ENCODE measurements around the gene STK4.

STK4 gene

DNA sequence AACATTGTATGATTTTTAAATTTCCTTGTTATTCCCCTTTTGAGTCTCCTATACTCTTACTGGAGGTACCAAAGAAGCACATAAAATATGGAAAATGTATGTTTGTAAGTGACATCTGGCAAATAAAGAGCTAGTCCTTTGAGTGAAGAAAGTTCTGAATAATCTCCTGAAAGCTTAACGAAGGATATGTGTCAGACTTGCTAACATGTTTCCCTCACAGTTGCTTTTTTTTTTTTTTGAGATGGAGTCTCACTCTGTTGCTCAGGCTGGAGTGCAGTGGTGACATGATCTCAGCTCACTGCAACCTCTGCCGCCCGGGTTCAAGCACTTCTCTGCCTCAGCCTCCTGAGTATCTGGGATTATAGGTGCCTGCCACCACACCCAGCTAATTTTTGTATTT, 63.6 kb downstream of the STK4 start:
- no peak for DNase-seq (ENCODE audit: low spot score)

DNA sequence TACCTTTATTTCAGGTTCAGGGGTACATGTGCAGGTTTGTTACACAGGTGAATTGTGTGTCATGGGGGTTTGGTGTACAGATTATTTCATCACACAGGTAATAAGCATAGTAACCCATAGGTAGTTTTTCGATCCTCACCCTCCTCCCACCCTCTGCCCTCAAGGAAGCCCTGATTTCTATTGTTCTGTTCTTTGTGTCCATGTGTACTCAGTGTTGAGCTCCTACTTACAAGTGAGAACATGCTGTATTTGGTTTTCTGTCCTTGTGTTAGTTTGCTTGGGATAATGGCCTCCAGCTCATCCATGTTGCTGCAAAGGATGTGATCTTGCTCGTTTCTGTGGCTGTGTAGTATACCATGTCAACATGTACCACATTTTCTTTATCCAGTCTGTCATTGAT, 66.0 kb downstream of the STK4 start:
- DNase-seq (ENCODE audit: low spot score), result no peak

DNA sequence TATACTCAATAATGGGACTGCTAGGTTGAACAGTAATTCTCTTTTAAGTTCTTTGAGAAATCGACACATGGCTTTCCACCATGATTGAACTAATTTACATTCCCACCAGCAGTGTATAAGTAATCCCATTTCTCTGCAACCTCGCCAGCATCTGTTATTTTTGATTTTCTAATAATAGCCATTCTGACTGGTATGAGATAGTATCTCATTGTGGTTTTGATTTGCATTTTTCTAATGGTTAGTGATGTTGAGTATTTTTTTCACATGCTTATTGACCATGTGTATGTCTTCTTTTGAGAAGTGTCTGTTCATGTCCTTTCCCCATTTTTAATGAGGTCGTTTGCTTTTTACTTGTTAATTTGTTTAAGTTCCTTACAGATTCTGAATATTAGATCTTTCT, 66.5 kb downstream of the STK4 start:
- DNase-seq (ENCODE audit: low spot score), result no peak

DNA sequence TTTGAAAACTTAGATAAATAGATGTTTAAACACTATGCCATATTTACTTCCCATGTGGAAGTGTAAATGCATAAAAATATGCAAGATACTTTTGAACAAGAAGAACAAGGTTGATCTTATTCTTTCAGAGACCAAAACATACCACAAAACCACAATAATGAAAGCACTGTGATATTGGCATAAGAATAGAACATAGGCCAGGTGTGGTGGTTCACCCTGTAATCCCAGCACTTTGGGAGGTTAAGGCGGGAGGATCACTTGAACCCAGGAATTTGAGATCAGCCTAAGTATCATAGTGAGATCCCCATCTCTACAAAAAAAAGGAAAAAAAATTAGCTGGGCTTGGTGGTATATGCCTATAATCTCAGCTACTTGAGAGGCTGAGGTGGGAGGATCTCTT, 68.1 kb downstream of the STK4 start:
- DNase-seq (ENCODE audit: low spot score), result no peak

DNA sequence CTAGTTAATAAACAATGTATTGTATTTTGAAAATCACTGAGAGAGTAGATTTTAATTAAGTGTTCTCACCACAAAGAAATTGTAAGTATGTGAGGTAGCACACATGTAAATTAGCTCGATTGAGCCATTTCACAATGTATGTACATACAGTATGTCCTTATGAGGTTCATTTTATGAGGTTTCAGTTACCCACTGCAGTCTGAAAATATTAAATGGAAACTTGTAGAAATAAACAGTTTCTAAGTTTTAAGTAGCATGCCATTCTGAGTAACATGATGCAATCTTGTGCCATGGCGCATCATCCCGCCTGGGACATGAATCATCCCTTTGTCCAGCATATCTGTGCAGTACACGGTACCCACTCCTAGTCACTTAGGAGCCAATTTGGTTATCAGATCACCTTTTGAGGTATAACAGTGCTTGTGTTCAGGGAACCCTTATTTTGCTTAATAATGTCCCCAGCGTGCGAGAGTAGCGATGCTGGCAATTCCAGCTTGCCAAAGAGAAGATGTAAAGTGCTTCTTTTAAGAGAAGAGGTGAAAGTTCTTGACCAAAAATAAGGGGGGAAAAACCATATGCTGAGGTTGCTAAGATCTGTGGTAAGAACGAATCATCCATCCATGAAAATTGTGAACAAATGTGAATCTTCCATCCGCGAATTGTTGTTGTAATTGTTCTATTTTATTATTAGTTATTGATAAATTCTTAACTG, 69.9 kb downstream of the STK4 start:
- DNase-seq (ENCODE audit: low spot score), result no peak

DNA sequence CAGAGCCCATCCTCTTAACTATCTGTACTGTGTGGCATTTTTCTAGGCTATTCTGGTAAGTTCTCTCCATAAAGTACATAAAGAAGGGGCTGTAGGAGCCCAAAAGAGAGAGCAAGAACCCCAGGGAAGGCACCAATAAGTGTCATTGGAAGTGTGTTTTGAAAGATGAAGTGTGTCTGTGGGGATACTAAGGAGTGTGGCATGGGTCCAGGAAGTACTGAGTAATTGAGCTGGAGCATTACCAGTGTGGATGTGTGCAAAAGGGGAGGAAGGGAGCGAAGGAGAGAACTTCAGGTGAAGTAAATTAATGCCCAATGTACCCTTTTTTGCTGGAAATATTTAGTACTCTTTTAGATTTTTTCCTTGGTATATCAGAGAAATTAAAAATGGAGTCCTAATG, 70.7 kb downstream of the STK4 start:
- DNase-seq (ENCODE audit: low spot score), result no peak

DNA sequence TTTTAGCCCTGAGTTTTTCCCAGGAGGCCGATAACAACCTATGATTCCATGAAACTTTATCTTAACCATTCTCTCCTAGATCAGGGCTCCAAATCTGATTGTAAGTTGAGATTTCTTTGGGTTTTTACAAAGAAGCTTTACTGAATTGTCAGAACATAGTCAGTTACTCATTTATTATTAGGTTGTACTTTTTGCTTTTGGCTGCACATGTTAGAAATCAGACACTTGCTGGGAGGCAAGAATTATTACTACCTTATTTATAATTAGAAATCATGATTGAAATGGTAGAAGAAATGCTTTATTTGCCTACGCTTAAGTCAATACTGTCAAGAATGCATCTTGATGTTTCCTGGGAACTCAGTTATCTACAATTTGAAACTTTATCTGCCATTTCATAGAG, 71.3 kb downstream of the STK4 start:
- DNase-seq (ENCODE audit: low spot score), result no peak

DNA sequence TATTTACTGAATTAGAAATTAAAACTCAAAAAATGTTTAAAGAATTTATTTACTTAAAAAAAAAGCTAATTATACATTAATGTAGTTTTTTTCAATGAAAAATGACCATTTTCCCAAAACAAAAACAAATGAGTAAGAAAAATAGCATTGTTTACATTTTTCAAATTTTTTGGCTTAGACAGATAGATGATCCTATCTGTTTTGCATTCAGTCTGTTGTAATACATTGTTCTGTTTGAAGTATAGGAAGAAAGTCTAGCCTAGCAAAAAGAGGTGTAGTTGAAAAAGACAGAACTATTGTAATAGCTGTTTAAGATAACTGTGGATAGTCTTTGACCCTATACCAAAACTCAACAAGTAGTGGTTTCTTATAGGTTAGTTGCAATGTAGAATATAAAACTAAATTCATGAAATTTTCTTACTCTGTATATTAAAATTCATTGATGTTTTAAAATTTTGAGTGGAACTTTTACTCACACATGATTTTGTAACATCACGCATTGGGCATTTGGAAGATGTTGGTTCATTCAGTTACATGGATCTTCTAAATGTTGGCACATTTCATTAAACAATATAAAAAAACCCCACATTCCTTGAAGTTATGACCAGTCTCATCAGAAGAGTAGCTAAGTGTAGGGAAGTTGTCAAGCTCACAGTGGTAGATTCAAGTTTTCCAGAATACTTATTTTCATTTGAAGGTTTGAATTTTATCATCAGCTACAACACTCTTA, 72.6 kb downstream of the STK4 start:
- no peak for DNase-seq (ENCODE audit: low spot score)

DNA sequence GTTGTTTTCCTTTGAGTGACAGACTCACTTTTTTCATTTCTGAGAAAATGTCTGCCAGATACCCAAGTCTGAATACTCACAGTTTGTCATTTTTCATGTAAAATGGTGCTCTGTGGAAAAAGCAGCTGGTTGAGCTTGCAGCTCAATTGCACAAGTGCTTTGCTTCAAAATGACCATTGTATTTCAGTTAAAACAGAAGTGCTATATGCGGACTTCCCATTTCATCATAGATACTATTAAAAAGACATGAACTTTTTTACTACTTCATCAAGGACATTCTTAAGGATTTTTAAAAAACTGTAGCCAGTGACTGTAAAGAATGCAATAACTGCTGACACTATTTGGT, 73.1 kb downstream of the STK4 start:
- DNase-seq (ENCODE audit: low spot score), result no peak

DNA sequence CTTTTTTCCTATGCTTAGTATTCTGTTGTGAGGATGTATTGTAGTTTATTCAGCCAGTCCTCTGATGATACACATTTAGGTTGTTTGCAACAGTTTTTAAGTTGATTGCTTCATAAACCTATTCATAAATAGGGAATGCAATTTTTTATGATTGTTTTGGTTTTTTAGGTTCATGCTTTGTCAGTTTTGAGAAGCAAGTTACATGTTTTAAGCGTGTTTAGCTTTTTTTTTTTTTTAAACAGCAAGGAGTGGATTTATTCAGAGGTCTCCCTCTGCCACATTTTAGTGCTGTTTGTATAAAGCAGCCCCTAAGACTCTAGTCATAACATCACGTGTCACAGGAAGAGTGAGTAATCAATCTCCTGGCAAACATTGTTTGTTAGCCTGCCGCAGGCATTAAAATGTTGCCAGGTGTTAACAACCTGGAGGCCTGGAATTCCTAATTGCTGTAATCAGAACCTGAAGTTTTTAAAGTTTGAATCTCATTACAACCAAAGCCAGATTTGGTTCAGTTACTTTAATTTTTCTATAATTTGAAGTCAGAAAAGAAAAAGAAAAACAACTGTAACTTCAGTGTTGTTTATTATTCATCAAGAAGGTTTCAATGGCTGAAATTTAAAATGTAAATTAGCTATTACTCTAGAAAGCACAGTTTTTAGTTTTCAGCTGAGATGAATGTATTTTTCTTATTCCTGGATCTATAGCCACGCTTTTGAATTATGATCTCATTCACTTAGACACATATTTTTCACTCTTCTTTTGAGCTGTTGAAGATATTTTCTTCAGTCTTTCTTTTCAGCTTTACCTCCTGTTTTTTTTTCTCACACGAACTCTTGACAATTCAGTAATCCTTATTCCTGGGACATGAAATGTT, 75.4 kb downstream of the STK4 start:
- peak; percentile 72 for DNase-seq (ENCODE audit: low spot score)

DNA sequence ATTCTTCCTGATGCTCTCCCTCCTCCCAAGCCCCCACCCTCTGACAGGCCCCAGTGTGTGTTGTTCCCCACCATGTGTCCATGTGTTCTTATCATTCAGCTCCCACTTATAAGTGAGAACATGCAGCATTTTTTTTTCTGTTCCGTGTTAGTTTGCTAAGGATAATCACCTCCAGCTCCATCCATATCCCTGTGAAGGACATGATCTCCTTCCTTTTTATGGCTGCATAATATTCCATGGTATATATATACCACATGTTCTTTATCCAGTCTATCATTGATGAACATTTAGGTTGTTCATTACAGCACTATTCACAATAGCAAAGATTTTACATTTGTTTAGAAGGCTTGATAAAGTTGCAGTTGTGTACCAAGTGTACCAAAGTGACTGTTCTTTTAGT, 76.7 kb downstream of the STK4 start:
- DNase-seq (ENCODE audit: low spot score), result no peak

DNA sequence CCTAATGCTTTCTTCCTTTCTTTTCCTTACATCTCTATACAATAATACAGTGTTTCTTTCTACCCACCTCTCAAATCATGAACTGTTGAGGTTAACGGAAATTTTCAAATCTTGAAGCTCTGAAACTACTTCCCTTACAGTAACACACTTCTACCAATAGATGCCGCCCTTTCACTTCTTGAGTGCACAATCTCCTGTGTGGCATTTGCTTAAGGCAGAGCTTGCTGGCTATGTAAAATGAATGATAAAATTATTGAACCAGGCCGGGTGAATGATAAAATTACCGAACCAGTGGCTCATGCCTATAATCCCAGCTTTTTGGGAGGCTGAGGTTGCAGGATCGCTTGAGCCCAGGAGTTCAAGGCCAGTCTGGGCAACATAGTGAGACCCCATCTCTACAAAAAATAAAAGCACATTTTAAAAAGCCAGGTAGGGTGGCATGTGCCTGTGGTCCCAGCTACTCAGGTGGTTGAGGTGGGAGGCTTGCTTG, 77.8 kb downstream of the STK4 start:
- DNase-seq (ENCODE audit: low spot score), result peak; percentile 65

DNA sequence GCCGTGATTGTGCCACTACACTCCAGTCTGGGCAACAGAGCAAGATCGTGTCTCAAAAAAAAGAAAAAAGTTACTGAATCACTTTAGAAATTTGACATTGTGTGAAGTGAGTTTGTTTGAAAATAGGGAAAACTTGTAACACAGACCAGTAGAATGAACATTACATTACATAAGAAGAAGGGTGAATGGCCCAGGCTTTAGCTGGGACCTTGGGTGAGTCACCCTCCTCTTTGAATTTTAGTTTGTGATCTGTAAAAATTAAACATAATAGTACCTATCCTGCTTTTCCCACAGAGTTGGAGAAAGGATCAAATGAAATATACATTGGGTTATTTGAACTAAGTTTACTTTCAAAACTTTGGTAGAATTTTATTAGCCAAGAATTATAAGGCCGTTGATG, 78.3 kb downstream of the STK4 start:
- DNase-seq (ENCODE audit: low spot score), result no peak

DNA sequence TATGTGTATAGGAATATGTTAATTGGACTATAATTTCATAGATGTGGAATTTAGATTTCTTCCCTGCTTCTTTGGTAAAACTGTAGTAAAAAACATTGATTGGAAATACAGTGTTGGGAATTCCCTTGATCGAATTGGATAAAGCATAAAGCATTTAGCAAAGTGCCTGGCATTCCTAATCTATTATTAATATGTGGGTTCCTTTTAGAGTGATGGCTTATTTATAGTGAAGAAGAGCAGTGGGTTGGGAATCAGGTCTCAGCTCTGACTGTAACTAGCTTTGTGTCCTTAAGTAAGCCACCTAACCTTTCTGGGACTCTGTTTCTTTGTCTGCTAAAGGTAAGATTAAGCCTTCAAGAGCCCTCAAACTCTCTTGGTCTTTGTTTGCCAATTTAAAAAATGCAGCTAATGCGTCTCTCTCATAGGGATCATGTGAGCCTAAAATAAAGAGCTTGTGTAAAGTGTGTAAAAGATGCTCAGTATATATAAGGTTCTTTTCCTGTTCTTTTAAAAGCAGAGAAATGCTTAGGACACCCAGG, 81.3 kb downstream of the STK4 start:
- no peak for DNase-seq (ENCODE audit: low spot score)

DNA sequence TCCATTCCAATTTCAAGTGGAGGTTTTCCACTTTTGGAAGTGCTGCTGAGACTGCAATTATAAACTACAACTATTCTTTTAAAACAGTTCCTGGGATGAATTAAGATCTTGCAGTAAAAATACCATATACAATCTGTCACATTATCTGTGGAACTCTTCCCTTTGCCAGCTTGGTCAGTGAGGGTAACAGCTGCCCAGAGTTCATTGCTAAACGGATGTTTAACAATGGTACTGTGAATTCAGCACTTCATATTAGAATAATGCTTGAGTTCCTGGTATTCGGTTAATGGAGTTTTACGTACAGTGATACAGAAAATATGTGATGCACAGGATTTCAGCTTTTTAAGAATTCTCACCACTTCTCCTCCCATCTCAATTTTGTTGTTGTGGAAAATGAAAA, 83.1 kb downstream of the STK4 start:
- no peak for DNase-seq (ENCODE audit: low spot score)

DNA sequence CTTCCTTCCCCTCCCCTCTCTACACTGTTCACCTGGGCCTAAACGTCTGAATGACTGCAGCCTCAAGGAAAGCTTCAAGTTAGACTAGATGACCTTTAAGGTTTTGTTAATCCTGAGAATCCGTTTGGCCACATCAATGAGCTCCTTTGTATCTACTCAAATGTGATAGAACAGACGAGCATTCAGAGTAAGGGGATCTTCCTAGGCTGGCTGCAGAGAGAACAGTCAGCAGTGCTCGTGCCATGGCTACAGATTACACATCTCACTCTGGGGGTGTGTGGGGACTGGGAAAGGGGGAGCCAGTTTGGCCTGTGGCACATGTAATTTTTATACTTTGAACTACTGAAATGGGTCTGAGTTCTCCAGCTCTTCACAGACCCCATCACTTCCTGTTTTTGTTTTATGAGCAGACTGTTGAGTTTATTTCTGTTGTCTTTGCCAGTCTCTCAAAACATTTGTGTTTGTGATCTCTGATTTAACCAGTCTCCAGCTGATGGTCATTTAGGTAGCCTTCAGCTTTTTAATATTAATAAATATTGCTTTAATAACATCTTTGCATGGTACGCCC, 83.7 kb downstream of the STK4 start:
- no peak for DNase-seq (ENCODE audit: low spot score)

DNA sequence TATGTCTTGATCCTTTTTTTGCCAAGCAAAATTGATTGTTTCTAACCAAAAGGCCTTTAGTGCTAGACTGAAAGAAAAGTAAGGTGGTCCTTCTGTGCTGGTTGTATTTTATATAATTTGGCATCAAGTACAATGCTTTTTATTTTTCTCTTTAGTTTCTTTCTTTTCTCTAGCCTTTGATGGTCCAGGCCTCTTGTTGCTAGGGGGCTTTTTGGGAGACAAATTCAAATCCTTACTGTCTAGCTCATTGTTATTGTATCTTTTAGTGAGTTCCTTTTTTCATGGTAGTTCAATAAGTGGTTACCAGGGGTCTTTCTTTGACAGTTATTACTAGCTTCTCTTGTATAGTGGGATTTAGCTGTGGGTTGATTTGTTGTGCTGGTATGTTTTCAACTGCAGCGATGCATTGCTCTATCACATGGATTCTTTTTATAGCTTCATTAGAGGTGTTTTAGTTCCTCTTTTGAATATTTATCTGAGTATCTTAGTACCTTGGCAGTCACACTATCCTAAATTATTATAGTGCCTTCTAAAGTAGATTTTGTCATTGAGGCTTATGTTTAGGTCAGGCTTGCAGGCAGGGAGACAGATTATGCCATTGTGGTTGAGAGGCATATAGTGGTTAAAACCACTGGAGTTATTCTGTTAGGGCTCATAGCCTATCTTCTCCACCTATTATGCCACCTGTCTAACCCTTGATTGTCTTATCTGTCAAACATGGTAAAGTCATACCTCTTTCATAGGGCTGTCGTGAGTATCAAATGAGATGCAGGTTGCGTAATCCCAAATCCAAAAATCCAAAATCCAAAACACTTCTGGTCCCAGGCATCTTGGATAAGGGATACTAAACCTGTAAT, 85.1 kb downstream of the STK4 start:
- DNase-seq (ENCODE audit: low spot score), result no peak

DNA sequence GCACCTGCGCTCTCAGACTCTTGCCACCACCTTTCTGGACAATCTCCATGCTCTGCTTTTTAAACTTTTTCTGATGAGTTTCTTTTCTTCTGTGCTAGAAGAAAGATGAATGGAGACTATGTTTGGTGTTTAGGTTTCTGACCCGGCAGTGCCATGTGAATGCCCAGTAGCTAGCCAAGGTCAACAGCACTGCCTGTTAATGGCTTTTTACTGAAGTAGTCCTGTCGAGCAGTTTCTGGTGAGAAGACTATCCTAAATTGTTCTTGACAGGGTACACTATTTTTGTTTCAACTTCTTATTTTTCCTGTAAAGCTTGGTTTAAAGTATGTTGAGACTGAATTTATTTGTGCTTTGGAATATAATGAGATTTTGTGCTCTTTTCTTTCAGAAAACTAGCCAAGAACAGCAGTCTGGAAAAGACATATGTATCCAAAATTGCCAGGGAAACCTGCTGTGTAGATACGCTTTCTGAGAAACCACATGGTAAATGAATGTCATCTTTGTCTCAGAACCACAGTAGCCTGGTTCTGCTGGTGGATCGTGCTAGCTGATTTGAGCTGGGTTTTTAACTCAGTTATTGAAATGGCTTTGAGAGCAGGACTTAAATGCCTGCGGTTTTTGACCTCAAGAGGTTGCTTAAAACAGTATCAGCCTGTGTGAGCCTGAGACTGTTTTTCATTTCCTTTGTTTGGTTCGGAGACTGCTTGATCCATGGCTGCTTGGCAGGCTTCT, 86.6 kb downstream of the STK4 start:
- DNase-seq (ENCODE audit: low spot score), result no peak

DNA sequence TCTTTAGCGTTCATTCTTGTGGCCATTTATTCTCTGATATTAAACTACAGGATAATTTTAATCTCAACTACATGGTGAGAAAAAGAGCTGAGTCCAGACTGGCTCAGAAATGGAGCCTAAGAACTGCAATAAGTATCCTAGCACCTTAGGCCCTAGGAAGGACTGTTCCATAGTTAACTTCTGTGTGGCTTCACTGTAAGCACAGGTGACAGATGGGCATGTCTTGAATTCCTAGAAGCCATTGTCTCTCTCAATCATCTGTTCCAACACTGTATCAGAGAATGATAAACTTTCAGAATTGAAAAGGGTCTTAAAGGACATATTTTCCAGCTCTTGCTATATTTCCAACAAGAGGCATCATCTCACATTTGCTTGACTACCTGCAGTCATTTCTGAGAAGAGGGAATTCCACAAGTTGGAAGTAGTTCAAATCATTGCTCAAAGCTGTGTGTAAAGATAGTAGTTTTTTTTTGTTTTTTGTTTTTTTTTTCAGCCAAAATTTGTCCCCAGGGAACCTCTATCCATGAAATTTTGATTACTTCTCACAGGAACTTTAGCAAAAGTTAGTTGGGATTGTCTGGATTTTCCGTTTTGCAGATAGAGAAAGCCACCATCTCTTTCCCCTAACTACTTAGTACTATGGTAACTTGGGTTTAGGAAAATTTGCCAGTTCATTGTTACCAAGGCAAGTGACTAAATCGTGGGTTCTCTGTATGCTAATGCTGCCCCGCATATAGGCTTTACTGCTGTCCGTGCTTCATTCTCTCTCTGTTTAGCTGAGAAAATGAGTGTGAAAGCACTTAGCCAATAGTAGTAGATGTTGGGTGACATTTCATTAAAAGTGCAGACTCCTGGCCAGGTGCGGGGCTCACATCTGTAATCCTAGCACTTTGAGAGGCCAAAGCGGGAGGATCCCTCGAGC, 87.4 kb downstream of the STK4 start:
- DNase-seq (ENCODE audit: low spot score), result no peak

DNA sequence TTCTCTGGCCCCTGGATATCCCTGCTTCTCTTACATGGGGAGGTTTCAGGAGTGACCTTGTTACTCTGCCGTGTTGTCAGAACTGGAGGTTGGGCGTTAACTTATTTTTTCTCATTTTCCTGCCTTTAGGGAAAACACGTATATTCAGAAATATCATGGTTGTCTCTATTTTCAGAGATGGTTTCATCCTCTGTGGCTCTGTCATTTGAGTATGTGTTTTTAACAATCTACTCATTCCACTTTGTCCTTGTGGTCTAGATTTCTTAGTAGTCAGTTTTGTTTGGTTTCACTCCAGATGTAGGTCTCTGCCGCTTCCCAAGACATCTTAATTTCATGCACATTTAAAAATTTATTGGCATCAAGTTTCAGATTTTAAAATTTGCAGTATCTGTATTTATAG, 88.7 kb downstream of the STK4 start:
- no peak for DNase-seq (ENCODE audit: low spot score)

Data from kidney capillary endothelial cell (primary cell).